NCI-H526 treated with DMSO at 0.1 percent for 48 hours (cell line): ENCODE data around the gene CKS1B.

Experiments used
- DNase-seq: peaks from one replicate; lab custom pipeline; 2025; lab: John Stamatoyannopoulos, UW

The CKS1B gene

DNA sequence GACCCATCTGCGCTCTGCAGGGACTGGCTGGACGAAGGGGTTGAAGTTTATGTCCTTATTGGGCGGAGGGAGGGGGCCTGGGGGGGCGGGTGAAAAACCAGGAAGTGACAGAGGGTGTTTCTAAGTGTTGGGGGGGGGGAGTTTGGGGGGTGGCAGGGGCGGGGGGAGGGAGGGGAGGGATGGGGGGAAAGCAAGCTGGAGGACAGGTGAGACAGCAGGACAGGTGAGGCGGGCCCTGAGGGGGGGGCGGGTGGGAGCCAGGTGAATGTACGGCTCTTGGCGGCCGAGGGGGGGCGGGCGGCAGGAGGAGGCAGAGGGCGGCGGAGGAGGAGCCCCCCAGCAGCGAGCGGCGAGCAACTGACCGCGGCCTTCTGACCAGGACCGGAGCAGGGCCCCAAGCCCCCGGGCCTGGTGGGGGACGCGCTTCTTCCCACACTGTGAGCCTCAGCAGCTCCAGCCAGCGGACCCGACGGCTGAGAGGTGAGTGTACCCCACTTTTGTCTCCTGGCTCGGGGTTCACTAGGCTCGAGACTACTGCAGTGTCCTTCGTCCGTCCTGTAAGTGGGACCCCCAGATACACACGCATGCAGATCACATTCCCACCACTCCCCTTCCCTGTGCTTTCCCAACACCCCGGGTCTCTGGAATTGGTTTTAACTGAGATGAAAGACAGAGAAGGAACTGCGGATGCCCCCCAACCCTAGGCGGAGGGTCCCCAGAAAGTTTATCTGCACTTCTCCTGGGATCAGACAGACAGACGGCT, 28.2 kb downstream of the CKS1B start, which contains the start of gene ZBTB7B:
TSS of gene ZBTB7B (plus strand) at position 339 of the 763 bp plus-strand sequence. CDS start 11,859 bp downstream, outside the sequence.
- no peak for DNase-seq

DNA sequence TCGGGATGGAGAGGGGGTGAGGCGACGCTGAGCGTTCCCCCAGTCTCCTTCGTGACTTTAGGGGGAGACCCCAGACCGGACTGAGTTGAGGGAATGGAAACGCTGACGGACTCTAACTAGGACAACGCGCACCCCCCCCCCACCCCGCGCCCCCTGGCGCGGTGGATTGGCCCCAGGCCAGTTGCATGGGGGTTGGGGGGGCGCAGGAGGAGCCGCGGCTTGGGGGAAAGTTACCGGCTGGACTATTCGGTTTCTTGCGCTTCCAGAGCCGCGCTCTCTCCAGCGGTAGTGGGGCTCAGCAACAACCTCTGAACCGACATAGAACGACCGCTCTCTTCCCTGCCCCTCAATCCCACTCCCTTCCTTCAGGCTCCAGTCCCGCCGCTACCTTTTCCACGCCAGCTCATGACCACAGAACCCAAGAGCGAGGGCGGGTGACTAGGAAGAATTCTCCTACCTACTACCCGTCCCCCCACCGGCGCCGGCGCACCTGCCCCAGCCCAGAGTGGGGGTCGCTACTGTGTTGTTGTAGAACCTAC, 28.8 kb downstream of the CKS1B start:
- DNase-seq: peak; percentile 66

DNA sequence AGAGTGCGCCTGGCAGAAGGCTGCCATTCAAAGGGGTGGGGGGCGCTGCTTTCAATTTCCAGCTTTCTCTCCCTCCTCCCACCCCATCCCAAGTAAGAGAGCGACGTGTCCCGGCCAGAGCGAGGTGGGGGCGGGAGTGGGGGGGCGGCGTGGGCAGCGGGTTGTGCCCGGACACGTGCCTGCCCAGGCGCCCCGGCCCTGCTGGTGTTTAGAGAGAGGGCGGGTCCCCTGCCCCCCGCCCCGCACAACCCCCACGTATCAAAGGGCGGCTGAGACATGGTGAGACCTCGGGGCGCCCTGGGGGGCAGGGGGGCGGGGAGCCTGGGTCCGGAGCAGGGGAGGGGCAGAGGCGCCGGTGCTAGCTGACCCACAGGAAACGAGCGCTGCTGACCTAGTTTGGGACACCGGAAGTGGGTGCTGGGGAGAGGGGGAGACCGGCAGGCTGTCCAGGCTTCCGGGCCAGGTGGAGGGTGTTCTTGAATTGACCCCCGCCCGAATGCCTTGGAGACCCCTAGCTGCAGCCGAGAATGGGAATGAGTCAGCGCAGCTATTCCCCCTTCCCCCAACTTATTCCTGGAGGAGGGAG, 29.4 kb downstream of the CKS1B start:
- DNase-seq: peak; percentile 36

DNA sequence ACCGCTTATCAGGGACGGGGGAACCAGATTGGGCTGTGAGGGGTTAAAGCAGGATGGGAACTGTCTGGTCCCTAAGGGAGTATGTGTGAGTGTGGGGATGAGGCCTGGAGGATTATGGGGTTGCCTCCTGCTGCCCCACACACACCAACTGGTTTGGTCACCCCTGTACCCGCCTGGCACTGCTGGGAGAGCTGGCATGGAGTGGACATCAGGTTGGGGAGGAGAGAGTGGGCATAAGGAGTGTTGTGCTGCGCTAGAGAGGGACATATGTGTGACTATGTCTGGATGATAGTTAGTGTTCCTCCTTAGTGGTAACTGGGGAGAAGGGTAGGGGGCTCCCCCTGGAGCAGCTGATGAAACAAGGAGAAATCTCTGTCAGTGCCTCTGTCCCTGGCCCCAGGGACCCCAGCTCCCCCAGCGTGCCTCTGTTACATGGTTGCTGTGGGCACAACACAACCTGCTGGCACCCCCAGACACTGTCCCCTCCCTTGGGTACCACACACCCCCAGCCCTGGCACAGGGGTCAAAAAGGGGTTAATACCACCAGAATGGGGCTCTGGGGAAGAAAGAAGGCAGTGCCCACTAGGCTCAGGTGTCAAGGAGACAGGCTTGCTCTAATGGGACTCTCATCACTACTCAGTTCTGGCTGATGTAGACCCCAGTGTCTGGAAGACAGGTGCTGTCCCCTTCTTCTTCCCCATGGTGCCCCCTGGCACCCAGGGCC, 30.0 kb downstream of the CKS1B start:
- DNase-seq: no peak

- DNase-seq: no peak
Measured at GRCh38 chr1:155005076-155006011, 30.9 kb downstream of the CKS1B start.

DNA sequence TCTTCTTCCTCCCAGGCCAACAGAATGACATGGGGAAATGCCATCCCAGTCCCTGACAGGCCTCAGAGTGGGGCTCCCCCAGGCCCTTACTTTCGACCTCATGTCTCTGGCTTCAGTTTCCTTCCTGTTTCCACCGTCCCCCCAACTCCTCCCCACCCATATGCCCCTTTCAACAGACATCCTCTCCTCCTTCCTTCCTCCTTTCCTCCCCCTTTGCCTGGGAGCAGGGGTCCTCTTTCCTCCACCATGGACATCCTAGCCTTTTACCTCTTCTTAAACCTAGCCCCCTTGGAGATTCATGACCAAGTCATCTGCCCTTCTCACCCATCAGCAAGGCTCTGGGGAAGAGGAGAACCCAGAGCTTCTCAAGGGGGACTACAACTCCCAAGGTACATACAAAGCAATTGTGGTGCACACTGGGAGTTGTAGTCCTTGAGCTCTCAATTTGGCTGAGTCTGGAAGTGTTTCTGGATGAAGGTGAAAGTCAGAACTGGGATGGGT, 32.2 kb downstream of the CKS1B start:
- DNase-seq: peak; percentile 45

GRCh38 chr1:155007251-155007828, 32.9 kb downstream of the CKS1B start:
- no peak for DNase-seq

DNA sequence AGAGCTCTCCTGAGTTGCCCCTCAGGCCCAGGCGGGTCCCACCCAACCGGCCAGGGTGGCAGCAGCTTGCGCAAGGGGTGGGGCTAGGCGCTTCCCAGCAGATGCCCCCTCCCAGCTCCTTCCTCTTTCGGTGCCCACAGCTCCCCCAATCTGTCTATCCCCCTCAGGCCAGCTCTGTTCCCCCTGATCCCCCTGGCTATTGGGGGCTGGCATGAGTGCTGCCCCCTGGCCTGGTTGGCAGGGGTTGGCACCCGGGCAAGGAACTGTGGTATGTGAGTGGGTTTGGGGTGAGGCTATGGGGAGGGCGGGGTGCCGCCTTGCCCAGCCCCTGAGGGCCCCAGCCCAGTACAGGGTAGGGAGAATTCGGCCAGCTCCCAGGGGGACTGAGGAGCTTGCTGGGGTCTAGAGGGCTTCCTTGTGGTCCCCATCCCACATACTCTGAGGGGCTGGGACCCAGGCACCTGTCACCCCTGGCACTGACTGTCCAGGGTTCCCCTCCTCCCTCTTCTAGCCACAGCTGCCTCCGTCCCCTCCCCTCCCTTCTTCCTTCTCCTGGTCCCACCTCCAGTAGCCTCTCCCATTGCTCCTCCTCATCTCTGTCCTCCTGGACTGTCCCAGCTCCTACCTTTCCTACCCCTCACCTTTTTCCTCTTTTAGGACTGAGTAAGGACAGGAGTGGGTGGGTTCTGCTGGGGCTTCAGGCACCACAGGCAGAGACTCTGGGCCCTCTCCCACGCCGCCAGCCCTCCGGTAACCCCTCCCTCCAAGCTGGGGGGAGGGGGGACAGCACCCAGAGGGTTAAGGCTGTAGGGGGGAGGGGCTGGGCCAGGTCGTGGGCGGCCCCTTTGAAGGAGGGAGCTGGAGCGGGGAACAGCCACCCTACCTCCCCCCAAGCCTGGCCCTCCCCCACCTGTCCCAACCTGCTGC, 33.8 kb downstream of the CKS1B start:
- DNase-seq: no peak

- no peak for DNase-seq
Measured at GRCh38 chr1:155009221-155009711, 34.8 kb downstream of the CKS1B start.

- no peak for DNase-seq
Measured at GRCh38 chr1:155009742-155010141, 35.3 kb downstream of the CKS1B start.

- DNase-seq: no peak
Measured at GRCh38 chr1:155010211-155010918, 35.9 kb downstream of the CKS1B start.

DNA sequence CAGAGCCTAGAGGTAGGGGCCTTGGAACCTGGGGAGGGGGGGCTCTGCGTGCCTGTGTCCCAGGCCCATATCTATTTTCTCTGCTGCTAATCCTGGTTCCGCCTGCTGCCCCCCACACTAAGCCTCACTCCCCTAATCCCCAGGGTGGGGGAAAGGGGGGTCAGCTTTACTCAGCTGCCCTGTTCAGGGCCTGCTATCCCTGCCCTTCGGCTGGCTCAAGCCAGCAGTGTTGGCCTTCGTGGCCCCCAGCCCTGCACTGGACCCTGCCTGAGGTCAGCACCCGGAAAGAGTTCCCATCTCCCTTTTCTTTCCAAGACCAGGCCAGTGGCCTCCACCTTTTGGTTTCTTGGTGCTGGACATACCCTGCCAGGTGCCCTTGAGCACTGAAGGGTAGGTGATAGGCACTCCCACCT, 36.5 kb downstream of the CKS1B start:
- DNase-seq: no peak

DNA sequence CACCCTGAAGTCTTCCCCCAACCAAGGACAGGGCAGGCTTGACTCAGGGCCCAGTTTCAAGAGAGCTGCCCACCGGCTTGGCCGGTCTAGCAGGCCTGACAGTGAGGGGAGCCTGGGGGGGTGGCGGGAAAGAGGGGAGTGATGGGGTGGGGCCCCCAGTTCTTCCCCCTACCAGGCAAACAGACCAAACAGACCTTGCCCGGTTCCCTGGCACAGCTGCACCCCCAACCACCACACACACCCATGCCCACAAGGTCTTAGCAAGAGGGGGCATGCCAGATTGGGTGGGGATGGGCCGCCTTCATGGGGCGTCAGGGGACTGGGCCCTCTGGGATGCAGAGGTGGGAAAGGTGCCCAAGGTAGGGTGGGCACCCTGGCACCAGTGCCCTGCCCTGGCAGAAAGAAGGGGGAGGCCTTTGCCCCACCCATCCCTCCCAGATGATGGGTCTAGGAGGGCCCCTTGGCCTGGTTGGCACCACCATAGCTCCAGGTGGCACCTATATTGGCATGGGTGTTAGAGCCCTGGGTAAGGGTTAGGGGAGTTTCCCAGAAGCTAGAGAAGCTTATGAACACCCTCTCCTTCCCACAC, 37.0 kb downstream of the CKS1B start:
- no peak for DNase-seq

- DNase-seq: peak; percentile 59
Measured at GRCh38 chr1:155012026-155012546, 37.6 kb downstream of the CKS1B start.

DNA sequence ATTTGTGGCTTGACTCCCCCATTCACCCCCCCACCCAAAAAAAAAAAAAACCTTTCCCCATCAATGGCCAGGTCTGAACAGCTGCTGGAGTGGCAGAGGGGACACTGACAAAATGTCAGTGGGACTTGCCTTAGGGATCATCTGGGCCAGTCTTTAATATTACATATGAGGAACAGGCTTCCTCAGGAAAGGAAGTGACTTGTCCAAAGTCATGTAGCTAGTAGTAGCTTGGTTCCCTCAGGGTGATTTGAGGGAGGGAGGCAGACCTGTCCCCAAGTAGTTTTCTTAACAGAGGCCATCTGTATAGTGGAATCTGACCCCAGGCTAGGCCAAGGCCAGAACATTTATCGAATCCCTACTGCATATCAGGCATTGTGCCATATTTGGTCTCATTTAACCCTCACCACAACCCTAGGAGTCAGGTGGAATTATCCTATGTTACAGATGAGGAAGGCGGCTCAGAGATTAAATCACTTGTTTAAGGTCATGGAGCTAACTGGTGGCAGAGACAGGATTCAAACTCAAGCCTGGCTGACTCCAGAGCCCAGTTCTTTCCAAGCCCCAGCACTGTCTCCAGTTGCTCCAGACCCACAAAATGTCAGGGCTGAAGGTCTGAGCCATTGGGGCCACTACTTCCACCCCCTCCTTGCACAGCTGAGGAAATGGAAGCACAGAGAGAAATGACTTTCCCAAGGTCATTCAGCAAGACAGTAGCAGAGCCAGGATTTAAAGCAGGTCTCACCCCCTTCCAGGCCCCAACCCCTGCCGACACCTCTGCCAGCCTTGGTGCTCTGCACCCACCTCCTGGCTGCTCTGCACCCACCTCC, 38.5 kb downstream of the CKS1B start:
- DNase-seq: no peak

GRCh38 chr1:155013632-155014031, 39.2 kb downstream of the CKS1B start:
- DNase-seq: no peak

- no peak for DNase-seq
Measured at GRCh38 chr1:155014709-155015508, 40.4 kb downstream of the CKS1B start.
